ENCODE results near the gene SH2D3C.
"Not testable (repeated sequence)": the region's sequence is repeated elsewhere in the genome, so short reads cannot be mapped to it uniquely, and the experiment has no call there.

SH2D3C gene

DNA sequence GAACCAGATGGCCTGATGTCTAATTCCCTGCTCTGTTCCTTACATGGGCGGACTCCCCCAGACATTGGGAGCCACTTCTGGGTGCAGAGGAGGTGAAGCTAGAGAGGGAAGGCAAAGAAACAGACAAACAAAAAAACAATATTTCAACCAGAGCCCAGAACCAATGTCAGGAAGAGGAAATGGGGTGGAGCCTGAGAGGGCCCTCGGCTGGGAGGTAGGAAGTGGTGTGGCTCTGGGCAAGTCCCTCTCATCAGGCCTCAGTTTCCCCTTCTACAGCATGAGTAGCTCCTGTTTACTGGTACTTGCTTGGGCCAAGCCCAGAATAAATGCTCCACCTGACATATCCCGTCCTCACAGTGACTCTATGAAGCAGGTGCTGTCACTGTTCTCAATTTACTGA is 11.1 kb downstream of the SH2D3C start:
- DNase-seq, result no peak

DNA sequence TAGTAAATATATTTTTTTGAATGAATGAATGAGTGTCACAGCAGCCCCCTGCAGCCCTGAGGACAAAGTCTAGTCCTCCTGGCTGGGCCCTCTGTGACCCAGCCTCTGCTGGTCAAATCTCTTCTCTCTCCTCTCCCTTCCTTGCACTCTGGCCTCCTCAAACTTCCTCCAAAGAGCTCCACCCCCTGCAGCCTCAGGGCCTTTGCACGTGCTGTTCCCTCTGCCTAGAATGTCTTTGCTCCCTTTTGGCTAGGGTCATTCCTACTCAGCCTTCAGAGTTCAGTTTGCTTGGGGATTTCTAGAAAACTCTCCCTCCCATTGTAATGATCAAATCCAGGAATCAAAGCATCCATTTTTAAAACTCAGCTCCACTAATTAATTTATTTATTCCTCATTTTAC is 13.0 kb downstream of the SH2D3C start:
- DNase-seq, result no peak

DNA sequence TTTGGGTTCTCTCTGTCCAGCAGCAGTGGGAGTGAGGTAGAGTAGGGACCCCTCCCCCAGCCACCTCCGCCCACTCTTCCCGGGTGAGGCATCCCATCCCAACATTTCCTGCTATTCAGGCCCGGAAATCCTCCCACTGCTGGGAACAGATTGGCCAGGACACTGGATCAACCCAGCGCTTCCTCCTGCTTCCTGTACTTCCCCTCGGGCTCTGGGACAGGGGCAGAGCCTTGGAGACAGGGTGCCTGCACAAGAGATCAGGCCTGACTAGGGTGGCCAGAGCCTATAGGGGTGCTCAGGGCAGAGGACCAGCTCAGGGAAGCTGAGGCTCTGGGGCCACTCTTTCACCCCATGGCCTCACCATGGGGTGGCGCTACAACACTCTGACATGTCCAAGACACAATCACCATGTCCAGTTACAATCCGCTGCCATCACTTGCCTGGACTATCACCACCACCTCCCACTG is 14.5 kb downstream of the SH2D3C start:
- DNase-seq, result peak; percentile 69

DNA sequence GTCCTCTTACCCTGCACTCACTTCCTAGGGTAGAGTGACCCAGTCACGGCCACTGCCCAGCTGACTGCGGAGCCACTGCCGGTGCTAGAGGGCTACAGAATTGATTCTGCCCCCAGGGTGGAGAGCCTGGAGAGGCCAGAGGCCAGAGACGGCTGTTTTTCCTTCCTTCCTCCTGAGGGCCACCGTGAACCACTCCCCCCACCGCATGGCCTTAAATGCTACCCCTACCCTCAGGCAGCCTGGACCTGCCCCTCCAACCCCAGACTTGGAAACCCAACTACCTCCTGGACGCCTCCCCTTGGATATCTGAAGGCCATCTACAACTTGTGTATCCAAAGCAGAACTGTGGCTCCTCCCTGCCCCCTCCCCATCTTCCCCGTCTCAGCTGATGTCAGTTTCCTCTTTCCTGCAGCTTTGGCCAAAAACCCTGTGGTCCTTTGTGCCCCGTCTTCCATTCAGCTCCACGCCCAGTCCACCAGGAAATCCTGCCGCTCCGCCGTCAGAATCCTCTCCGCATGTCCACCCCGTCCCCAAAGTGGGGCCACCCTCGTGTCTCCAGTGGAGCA is 16.3 kb downstream of the SH2D3C start:
- no peak for DNase-seq

DNA sequence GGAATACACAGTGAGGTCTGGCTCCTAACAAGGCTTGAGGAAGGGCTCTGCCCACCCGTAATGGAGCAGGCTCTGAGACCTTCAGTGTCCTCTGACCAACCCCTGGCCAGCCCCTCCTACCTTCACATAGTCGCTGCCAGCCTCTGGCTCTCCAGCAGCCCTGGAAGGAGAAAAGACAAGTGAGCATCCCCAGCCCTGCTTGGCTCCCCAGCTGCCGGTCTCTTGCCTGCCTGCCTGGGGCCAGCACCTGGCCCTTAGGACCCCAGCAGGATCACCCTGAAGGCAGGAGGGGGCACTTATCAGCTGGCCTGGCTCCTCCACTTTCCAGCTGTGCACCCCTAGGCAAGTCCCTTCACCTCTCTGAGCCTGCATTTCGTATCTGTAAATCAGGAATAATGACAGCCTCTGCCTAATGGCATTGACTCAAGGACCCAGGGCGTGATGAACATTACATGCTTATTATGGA is 16.9 kb downstream of the SH2D3C start:
- DNase-seq, result no peak

DNA sequence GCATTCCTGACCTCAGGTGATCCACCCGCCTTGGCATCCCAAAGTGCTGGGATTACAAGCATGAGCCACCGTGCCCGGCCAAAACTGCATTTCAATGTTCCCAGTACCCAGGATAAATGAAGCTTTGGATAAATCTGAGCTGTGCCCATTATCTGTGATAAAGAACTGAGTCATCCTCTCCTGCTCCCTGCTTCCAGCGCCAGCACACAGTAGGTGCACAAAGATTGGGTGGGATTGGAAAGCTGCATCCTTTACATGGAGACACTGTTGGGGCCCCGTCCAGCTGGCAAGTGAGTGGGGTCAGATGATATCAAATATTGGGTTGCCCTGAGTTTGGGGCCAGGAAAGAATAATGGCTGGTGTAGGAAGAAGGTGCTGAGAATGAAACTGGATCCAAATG is 17.4 kb downstream of the SH2D3C start:
- DNase-seq, result no peak

DNA sequence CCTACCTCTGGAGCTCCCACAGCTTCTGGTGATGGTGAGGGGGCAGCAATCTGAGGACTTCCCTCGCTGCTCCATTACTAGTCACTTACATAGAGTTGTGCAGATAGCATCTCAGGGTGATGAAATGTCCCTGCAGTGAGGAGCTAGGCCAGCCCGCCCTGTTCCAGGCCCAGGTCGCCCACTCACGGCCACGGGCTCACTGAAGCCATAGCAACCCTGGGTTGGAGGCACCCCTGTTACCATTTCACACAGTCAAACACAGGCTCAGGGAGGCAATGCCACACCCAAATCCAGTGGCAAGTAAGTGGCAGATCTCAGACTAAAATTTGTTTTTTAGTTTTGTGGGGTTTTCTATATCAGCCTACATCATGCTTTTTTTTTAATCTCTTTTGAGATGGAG is 19.6 kb downstream of the SH2D3C start:
- no peak for DNase-seq

DNA sequence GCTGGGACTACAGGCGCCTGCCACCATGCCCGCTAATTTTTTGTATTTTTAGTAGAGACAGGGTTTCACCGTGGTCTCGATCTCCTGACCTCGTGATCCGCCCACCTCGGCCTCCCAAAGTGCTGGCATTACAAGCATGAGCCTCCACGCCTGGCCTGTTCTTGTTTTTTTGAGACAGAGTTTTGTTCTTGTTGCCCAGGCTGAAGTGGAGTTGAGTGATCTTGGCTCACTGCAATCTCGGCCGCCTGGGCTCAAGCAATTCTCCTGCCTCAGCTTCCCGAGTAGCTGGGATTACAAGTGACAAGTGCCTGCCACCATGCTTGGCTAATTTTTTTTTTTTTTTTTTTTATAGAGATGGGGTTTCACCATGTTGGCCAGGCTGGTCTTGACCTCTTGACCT is 21.7 kb downstream of the SH2D3C start:
- DNase-seq, result not testable (repeated sequence)

DNA sequence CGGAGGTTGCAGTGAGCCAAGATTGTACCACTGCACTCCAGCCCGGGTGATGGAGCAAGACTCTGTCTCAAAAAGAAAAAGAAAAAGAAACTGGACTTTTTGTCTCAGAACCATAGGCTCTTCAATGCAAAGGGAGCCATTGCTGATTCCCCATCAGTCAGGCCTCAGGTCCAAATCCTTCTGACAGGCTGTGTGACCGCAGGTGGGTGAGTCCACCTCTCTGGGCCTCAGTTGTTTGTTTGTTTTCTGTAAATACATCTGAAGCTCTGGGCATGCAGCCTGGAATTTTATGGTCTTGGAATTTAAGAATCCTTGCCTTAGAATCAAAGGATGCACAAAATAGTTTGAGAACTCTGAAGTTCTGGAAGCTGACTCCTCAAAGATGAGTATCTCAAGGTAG is 22.2 kb downstream of the SH2D3C start:
- no peak for DNase-seq

DNA sequence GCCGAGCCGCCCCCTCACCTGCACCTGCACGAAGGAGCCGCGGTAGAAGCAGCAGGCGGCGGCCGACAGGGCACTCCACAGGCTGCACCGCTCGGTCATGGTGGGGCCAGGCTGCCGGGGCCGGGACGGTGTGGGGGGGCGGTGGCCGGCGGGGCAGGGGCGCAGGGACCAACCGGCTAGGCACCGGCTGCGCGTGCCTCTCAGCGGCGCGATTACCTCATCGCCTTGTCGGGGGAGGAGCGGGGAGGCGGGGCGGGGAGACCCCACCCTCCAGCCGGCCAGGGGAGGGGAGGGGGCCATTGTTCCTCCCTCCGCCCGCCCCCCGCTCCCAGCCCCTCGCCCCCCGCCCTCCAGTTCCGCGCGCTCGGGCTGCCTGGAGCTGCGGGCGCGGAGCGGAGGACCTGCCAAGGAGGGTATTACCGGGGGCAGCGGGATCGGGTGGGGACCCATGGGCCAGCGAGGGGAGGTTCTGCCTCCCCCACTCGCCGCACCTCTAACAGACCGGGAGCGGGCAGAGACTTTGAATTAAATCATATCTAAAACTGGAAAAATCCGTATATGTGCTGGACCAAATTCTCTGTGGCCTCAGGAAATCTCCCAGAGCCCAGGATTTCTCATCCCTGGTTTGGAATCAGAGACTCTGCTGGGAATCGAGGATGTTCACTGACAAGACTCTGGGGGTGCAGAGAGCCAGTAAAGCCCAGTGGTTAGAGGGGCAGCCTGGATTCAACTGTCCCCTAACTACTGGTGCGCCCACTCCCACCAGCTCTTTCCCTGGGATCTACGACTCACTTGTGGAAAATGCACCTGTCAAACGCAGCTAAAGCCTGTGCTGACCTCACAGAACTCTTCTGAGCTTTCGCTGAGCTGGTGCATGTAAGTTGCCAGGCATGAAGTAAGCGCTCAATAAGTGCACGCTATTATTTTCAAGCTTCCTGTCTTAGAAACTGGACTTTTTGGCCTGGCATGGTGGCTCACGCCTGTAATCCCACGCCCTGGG is 23.1 kb downstream of the SH2D3C start:
- no peak for DNase-seq

DNA sequence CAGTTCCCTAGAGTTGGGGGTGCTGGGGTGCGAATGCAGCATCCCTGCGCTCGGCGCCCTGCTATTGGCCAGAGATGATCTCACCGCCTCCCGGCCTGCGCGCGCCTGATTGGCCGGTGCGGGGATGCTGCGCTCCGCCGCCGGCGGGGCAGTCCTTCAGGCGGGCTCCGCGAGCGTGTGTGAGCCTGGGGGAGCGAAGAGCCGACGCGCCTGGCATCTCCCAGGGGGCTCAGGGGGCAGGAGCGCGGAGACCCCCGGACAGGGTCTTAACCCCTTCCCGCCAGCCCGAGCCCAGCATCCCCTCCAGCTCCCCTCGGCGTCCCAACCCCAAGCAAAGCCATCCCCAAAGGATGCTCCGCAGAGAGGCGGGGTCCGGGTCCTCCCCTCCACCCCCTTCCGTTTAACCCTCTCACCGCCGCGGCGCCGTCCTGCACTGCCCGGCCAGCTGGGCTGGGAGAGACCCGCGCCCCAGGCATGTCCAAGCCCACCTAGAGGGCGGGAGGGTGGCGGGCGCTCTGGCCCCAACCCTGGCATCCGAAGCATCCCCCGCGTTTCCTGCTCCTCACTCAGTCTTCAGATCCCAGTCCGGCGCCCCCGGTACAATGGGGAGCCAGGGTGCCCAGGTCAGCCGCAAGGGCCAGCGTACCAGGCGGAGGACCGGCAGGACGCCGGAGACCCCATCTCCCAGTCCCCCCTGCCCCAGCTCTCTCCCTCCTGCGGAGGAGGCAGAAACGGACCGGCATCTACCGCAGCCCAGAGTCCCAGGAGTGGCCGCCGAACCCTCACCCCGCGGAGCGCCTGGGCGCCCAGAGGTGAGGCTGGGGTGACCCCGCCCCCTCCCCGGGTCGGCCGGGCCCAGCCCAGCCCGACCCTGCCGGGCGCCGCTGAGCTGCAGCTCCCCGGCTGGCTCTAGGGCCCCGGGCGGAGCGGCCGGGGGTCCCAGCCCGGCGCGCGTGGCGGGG is 24.1 kb downstream of the SH2D3C start:
- DNase-seq, result no peak

DNA sequence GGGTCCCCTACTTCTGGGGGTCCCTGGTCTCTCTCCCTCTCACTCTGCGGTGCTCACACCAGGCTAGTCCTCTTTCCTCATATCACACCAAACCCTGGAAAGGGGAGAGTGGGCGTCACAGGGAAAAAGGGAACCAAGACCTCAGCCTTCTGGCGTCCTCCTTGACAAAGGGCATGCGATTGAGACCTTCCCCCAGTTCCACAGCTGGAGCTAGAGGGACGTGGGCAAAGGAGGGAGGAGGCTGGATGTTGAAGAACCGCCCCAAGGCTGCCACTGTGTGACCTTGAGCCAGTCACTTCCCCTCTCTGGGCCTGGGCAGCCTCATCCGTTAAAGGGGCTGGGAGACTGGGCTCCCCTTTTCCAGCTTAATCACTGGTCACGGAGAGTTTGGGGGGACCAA is 24.8 kb downstream of the SH2D3C start:
- no peak for DNase-seq

DNA sequence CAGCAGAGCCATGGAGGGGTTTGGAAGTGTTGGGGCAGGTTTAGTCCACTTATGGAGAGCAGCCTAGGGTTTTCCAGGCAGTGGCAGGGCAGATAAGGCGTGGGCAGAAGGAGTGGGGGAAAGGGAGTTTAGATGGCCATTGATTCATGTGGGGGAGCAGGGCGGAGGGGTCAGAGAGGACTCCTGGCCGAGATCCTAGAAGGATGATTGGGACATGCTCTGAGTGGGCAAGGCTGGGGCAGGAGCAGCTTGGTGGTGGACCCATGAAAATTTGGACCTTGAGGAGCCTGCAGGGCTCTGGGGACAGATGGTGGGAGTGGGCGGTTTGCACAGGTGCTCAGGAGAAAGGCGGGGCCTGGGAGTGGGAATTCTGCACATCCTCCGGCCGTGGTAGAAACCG is 25.3 kb downstream of the SH2D3C start:
- DNase-seq, result no peak

DNA sequence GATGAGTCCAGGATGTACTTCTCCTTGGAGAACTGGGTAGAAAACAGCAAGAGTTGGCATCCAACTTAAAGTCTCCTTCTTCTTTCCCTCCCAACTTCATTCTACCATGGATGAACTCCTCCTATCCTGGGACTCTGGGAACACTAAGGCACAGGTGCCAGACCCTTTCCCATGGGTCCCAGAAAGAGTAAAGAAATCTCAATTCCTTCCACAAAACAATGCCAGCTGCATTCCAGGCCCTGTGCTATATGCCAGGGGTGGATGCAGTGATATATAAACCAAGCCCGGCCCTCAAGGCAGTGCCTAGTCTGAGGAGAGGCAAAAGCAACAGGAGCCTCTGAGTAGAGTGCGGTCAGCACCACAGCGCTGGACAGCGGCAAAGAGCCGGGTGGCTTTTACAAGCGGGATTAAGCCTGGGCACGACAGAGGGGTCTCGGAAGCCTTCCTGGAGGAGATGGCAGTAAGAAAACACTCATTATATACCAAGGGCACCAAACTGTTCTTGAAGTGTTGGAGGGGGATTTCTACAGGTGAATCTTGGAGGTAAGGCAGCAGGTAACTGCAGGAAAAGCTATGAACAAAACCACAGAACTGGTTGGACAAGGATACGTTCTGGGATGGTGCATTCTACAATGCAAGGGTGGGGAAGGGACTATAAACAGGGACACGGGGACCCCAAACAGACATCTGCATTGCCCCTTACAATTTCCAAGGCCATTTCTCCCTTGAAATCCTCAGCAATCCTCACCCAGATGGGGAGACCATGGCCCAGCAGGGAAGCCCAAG is 27.0 kb downstream of the SH2D3C start:
- DNase-seq, result no peak

DNA sequence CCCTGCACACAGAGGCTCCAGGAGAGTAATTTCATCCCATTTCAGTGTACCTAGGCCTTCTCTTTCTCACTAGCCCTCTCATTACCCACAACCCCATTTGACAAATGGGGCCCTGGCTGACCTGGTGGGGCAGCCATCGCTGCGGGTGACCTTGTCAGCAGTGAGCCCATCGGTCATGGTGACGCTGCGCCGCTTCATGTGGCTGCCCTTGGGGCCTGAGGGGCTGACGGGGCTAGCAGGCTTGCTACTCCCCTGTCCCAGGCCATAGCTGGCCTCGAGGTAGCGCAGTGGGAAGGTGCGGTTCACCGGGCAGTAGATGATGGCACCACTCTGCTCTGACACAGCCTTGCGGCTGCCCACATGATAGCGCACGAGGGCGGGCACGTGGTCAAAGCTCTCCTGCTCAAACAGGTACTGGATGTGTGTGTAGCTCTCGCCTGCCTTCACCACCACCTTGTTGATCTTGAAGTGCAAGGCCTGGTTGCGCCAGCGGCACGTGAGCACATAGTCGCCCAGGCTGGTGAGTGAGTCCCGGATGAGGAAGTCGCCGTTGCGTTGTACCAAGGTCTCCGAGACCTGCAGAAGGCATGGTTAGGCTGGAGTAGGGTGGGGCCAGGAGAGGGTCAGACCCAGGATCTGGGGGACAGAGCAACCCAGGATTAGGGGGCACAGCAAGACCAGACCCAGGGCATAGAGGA is 29.2 kb downstream of the SH2D3C start:
- DNase-seq, result no peak

DNA sequence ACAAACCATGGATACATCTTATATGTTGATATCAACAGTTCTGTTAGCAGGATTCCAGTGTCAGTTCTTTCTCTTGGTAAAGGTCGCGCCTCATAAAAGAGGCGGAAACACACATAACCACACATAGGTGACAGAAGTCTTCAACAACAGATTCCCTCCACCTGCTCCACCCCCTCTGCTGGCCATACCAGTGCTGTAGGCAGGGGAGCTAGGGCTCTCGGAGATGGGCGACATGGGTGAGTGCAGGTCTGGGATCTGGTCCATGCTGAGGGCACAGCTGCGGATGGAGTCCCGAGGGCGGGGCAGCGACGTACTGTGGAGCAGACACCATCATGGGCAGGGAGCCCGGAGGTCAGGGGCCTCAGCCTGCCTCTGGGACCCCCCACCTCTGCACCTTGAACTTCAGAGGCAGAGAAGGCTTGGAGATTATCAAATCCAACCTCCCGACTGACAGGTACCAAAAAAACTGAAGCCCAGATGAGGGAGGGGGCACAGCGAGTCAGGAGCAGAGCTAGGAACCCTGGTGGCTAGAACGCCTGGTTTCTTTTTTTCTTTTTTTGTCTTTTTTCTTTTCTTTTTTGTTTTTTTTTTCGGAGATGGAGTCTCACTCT is 31.4 kb downstream of the SH2D3C start:
- no peak for DNase-seq

DNA sequence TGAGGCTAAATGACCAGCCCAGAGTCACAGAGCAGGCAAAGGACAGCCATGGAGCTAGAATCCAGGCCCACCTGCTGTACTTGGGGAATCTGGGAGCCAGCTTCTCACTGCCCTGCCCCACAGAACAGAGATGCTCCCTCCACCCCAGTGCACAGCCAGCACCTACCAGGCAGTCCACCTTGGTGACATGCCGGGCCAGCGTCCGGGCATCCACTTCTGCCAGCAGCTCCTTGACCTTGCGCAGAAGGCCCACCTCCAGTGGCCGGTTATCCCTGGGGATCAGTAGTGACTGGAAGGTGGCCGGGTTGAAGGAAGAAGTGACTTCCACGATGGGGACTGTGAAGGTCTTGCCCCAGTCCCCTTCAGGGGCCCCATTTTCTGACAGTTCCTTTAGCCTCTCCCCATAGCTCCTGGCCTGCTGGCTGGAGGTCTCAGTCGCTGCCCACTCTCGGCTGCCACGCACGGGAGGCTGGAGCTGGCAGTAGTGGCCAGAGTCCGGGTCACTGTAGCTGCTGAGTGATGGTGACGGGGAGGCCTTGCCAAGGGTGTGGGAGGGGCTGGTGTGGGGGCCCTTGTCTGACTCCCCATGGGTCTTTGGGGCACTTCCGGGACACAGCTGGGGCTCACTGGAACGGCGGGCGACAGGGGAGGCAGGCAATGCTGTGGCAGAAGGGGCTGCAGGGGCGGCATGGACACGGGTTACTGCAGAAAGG is 33.9 kb downstream of the SH2D3C start:
- no peak for DNase-seq

DNA sequence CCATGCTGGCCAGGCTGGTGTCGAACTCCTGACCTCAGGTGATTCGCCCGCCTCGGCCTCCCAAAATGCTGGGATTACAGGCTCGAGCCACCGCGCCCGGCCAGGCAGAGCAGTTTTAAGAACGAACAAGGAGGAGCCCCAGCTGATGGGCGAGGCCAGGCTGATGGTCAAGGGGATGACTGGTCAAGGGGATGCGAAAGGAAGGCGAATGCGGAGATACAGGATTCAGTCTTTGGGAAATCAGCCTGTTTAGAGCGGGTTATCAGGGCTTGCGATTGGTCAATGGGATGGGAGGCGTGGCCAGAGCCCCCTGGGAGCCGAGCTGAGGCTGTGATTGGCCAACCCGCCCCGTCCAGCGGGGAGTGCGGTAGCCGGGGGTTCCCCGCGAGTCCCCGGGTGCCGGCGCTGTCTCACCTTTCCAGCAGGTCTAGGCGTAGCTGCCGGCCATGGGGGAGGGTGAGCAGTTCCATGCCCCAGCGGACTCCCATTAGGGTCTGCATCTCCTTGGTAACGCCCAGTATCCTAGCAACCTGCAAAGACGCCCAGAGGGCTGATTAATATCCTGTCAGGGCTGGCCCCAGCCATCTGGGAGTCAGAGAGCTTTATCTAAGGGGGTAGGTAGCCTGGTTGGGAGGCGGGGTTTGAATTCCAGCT is 35.9 kb downstream of the SH2D3C start:
- DNase-seq, result no peak

DNA sequence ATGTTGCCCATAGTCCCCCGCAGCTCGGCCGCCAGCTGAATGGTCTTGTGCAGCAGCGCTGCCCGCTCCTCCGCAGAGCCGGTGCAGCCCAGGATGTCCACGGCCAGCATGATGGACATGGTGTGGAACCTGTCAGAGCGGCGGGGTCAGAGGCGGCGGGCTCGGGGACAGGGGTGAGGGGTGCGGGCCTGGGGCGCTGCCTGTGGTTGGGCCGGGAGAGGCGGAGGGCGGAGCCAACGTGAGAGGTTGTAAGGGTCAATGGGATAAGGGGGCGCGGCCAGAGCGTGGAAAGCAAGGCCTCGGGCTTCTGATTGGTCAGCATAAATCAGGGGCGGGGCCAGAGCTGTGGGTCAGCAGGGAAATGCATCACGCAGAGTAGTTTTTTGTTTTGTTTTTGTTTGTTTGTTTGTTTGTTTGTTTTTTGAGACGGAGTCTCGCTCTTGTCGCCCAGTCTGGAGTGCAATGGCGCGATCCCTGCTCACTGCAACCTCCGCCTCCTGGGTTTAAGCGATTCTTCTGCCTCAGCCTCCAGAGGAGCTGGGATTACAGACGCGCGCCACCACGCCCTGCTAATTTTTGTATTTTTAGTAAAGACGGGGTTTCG is 36.5 kb downstream of the SH2D3C start:
- DNase-seq, result no peak

Measured in RPMI8226 (cell line).